ENCODE measurements around the gene ERG. TPM values are rescaled to one million over a fixed set of nuclear protein-coding genes. Genes with fewer than 3 reads are reported as not detected.
A peak's percentile ranks its signal among the peaks of the same experiment; 100 is the strongest.

The ERG gene
- total and polyA plus RNA-seq, 7 donors, result 2.7 to 14.5 (median 7.6) TPM

GRCh38 chr21:38504066-38504465 is 5.8 kb upstream of the ERG start:
- H3K4me3 ChIP-seq, result peak overlapping the region; percentile 45
- intact Hi-C loops (cut with DNase I), result loop anchor here in 1 of 2 donors (2.0 to 10.0 kb wide), 2 partner anchors 221 to 635 kb away; no protein-coding TSS in a partner anchor
- H3K27me3 ChIP-seq (ENCODE audit: insufficient read depth in 3 of 3, low read length in 2 of 3), result peaks cover 0 to 2% (median 2%) of the 10 kb centered on the region in 3 donors
- no peaks in the 10 kb centered on the region for H3K36me3 ChIP-seq (ENCODE audit: insufficient read depth in 1 of 2, low read depth in 1 of 2)
- H3K4me1 ChIP-seq, result no peaks in the 10 kb centered on the region
- 65 to 79% (median 69%) methylated on average over 2 of the region's 2 CpGs for WGBS, 3 donors
- ATAC-seq, result no peak
- no peaks in the 10 kb centered on the region for H3K9me3 ChIP-seq
- TF ChIP-seq CTCF (IDR thresholded peaks at IDR 0.05), result no peak
- H3K27ac ChIP-seq, result peak overlapping the region; percentile 25
- DNase-seq, result no peak

- 51 to 52% (median 52%) methylated on average over 10 of the region's 10 CpGs for WGBS, 3 donors
- Histone ChIP-seq H3K4me1 (no peaks in the 10 kb centered on the region), H3K4me3 (peak overlapping the region; percentile 45), H3K36me3 (ENCODE audit: insufficient read depth in 1 of 2, low read depth in 1 of 2) (no peaks in the 10 kb centered on the region), H3K27me3 (ENCODE audit: insufficient read depth in 3 of 3, low read length in 2 of 3) (peaks cover 0 to 2% (median 0%) of the 10 kb centered on the region in 3 donors), H3K9me3 (no peaks in the 10 kb centered on the region), H3K27ac (peak overlapping the region; percentile 25)
- ATAC-seq (no peak), DNase-seq (no peak)
- TF ChIP-seq CTCF (IDR thresholded peaks at IDR 0.05), result no peak
- intact Hi-C loops (cut with DNase I), result loop anchor here in 1 of 2 donors (10.0 kb wide), 1 partner anchor 221 kb away; no protein-coding TSS in a partner anchor
Observed at GRCh38 chr21:38503583-38503982, 5.3 kb upstream of the ERG start.

- Histone ChIP-seq H3K4me1 (no peaks in the 10 kb centered on the region), H3K4me3 (no peak overlapping the region), H3K36me3 (ENCODE audit: insufficient read depth in 1 of 2, low read depth in 1 of 2) (no peaks in the 10 kb centered on the region), H3K27ac (peak overlapping the region; percentile 10), H3K27me3 (ENCODE audit: insufficient read depth in 3 of 3, low read length in 2 of 3) (peaks cover 0 to 2% (median 0%) of the 10 kb centered on the region in 3 donors), H3K9me3 (no peaks in the 10 kb centered on the region)
- ATAC-seq (no peak), DNase-seq (no peak)
- 38 to 40% (median 38%) methylated on average over 6 of the region's 6 CpGs for WGBS, 3 donors
- intact Hi-C loops (cut with DNase I), result loop anchor here in 1 of 2 donors (10.0 kb wide), 1 partner anchor 225 kb away; no protein-coding TSS in a partner anchor
- no peak for TF ChIP-seq CTCF (IDR thresholded peaks at IDR 0.05)
Observed at GRCh38 chr21:38500073-38500472, 1.8 kb upstream of the ERG start.

GRCh38 chr21:38499296-38499695 is 1.0 kb upstream of the ERG start:
- peak in 1 of 4 donors; percentile 49 for ATAC-seq
- no peak for DNase-seq
- WGBS, 3 donors, result 55 to 61% (median 57%) methylated on average over 6 of the region's 6 CpGs
- H3K4me3 ChIP-seq, result no peak overlapping the region
- no peak for TF ChIP-seq CTCF (IDR thresholded peaks at IDR 0.05)
- H3K27me3 ChIP-seq (ENCODE audit: insufficient read depth in 3 of 3, low read length in 2 of 3), result peaks cover 0 to 2% (median 0%) of the 10 kb centered on the region in 3 donors
- H3K4me1 ChIP-seq, result no peaks in the 10 kb centered on the region
- H3K9me3 ChIP-seq, result no peaks in the 10 kb centered on the region
- intact Hi-C loops (cut with DNase I), result no loop called here
- H3K36me3 ChIP-seq (ENCODE audit: insufficient read depth in 1 of 2, low read depth in 1 of 2), result no peaks in the 10 kb centered on the region
- H3K27ac ChIP-seq, result peak overlapping the region; percentile 49

GRCh38 chr21:38496224-38496623 is 2.1 kb downstream of the ERG start:
- no peaks in the 10 kb centered on the region for H3K4me1 ChIP-seq
- no peak for TF ChIP-seq CTCF (IDR thresholded peaks at IDR 0.05)
- peak overlapping the region; percentile 46 for H3K27ac ChIP-seq
- H3K27me3 ChIP-seq (ENCODE audit: insufficient read depth in 3 of 3, low read length in 2 of 3), result no peaks in the 10 kb centered on the region
- intact Hi-C loops (cut with DNase I), result no loop called here
- no peak for ATAC-seq
- no peaks in the 10 kb centered on the region for H3K9me3 ChIP-seq
- no peak for DNase-seq
- H3K4me3 ChIP-seq, result peak overlapping the region; percentile 60
- H3K36me3 ChIP-seq (ENCODE audit: insufficient read depth in 1 of 2, low read depth in 1 of 2), result no peaks in the 10 kb centered on the region
- 62 to 76% (median 71%) methylated on average over 3 of the region's 3 CpGs for WGBS, 3 donors
